HK-2 (cell line): Measurements from ENCODE around the gene MED1.
"Not testable (repeated sequence)": the region's sequence is repeated elsewhere in the genome, so short reads cannot be mapped to it uniquely, and the experiment has no call there.

Source experiments
- DNase-seq: peaks from one replicate; pipeline ENCODE4 v3.0.0-alpha.2; 2018; ENCODE audit not compliant: unreplicated experiment

The MED1 gene, protein sequence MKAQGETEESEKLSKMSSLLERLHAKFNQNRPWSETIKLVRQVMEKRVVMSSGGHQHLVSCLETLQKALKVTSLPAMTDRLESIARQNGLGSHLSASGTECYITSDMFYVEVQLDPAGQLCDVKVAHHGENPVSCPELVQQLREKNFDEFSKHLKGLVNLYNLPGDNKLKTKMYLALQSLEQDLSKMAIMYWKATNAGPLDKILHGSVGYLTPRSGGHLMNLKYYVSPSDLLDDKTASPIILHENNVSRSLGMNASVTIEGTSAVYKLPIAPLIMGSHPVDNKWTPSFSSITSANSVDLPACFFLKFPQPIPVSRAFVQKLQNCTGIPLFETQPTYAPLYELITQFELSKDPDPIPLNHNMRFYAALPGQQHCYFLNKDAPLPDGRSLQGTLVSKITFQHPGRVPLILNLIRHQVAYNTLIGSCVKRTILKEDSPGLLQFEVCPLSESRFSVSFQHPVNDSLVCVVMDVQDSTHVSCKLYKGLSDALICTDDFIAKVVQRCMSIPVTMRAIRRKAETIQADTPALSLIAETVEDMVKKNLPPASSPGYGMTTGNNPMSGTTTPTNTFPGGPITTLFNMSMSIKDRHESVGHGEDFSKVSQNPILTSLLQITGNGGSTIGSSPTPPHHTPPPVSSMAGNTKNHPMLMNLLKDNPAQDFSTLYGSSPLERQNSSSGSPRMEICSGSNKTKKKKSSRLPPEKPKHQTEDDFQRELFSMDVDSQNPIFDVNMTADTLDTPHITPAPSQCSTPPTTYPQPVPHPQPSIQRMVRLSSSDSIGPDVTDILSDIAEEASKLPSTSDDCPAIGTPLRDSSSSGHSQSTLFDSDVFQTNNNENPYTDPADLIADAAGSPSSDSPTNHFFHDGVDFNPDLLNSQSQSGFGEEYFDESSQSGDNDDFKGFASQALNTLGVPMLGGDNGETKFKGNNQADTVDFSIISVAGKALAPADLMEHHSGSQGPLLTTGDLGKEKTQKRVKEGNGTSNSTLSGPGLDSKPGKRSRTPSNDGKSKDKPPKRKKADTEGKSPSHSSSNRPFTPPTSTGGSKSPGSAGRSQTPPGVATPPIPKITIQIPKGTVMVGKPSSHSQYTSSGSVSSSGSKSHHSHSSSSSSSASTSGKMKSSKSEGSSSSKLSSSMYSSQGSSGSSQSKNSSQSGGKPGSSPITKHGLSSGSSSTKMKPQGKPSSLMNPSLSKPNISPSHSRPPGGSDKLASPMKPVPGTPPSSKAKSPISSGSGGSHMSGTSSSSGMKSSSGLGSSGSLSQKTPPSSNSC (N-terminal part only)

DNA sequence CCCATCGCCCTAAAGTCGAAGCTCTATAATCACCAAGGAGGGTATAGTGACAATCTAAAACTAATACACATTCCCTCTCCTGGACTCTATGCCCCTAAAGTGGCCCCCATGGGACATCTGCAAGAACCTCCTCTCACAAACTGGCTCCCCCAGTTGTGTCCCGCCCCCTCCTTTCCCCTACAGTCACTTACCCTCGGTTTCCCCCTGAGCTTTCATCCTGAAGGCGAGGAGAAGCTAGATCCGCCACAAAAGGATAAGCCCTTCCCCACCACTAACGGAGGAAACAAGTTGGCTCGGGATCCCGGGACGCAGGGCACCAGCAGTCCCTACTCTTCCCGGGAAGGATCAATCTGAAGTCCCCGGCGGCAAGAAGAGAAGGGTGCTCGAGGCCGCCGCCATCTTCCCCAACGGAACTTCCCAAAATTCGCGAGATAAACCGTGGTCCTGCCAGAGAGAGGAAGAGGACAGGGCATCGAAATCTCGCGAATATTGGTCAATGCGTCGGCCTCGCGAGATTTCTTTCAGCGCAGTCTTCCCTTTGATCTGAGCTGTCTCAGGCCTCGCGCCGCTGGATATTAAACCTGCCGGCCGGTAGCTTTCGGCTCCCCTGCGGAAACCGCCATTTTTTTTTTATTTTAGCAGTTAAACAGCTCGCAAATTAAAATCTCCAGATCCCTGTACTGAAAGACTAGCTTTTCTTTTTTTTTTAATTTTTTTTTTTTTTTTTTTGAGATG lies at the start of gene MED1:
Gene MED1 (minus strand): TSS at position 417 of the 735 bp plus-strand sequence. CDS start 201 bp downstream, at position 216.
- DNase-seq, result peak; percentile 94

DNA sequence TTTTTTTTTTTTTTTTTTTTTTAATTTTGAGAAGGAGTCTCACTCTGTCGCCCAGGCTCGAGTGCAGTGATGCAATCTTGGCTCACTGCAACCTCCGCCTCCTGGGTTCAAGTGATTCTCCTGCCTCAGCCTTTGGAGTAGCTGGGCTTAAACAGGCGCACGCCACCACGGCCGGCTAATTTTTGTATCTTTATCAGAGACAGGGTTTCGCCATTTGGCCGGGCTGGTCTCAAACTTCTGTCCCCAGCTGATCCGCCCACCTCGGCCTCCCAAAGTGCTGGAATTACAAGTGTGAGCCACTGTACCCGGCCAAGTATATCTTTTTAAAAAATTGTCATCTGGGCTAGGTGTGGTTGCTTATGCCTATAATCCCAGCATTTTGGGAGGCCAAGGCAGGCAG lies 45.9 kb upstream of the MED1 start:
- not testable (repeated sequence) for DNase-seq

DNA sequence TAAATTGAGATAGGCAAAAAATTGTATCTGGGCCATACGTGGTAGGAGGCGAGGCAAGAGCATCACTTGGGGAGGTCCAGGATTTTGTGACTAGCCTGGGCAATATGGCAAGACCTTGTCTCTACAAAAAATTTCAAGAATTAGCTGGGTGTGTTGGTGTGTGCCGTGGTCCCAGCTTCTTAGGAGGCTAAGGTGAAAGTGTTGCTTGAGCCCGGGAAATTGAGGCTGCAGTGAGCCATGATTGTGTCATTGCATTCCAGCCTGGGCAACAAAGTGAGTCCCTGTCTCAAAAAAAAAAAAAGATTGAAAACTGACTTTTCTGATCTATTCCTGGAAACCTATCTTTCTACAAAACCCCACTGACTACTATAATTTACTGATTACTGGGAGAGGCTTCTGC lies 36.9 kb upstream of the MED1 start:
- DNase-seq, result no peak

DNA sequence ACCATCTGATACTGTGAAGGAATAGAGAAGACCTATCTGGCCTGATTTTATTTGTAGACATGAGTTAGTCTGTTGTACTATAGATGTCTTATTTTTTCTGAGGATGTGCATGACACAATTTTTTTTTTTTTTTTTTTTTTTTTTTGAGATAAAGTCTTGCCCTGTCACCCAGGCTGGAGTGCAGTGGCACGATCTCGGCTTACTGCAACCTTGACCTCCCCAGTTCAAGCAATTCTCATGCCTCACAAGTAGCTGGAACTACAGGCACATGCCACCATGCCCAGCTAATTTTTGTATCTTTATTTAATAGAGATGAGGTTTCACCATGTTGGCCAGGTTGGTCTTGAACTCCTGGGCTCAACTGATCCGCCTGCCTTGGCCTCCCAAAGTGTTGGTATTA lies 36.4 kb upstream of the MED1 start:
- not testable (repeated sequence) for DNase-seq

DNA sequence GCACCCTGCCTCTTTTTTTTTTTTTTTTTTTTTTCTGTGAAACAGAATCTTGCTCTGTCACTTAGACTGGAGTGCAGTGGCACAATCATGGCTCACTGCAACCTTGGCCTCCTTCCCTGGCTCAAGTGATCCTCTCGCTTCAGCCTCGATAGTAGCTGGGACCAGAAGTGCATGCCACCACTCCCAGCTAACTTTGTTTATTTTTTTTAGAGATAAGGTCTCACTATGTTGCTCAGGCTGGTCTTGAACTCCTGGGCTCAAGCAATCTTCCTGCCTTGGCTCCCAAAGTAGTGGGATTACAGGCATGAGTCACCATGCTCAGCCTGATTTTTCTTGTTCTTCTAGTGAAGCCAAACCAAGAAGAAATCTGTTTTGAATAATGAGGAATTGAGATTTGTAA lies 35.2 kb upstream of the MED1 start:
- no peak for DNase-seq

DNA sequence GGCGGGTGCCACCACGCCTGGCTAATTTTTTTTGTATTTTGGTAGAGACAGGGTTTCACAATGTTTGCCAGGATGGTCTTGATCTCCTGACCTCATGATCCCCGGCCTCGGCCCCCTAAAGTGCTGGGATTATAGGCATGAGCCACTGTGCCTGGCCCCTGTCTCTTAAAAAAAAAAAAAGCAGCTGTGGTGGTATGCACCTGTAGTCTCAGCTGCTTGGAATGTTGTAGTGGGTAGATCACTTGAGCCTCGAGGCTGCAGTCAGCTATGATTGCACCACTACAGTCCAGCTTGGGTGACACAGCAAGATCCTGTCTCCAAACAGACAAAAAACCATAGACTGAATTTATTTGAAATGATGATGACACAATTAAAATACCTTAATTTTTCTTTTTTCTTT lies 34.5 kb upstream of the MED1 start:
- DNase-seq, result peak; percentile 66

DNA sequence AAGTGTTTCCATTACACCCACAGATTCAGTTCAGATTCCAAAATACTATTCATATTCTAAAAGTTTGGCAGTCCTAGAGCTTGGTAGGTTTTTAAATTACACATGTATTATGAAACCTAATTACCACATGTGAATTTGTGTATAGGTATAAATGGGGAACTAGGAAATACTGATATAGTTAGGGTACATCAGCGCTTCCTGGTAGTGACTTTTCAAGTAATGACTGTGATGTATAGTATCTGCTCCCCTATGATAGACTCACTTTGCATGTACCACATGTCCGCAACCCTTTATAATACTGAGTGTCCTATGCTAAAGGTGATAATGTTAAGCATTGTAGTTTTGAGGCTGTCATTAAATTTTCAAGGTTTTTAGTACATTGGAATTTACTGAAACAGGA lies 33.1 kb upstream of the MED1 start:
- no peak for DNase-seq

DNA sequence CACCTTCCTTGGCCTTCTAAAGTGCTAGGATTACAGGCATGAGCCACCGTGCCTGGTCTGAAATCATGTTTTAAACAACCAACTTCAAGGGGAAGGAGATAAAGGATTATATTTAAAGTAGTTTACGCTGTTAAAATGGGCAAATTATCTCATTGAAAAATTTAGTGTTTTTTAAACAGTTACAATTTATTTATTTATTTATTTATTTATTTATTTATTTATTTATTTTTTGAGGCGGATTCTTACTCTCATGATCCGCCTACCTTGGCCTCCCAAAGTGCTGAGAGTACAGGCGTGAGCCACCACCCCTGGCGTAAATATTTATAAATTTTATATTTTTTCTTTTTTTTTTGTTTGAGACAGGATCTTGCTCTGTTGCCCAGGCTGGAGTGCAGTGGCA lies 32.4 kb upstream of the MED1 start:
- no peak for DNase-seq

DNA sequence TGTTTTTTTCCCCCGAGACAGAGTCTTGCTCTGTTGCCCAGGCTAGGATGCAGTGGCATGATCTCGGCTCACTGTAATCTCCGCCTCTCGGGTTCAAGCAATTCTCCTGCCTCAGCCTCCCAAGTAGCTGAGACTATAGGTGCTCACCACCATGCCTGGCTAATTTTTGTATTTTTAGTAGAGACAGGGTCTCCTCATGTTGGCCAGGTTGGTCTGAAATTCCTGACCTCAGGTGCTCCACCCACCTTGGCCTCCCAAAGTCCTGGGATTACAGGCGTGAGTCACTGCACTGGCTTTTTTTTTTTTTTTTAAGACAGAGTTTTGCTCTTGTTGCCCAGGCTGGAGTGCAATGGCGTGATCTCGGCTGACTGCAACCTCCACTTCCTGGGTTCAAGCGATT lies 28.6 kb upstream of the MED1 start:
- DNase-seq, result not testable (repeated sequence)

DNA sequence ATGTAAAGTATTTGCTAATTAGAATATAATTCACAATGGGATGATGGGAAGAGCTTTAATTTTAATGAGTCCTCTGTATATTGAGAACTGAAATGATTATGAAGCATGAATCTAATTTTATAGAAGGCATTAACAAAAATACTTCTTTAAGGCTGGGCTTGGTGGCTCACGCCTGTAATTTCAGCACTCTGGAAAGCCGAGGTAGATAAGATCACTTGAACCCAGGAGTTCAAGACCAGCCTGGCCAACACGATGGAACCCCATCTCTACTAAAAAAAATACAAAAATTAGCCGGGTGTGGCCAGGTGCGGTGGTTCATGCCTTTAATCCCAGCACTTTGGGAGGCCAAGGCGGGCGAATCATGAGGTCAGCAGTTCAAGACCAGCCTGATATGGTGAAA lies 22.2 kb upstream of the MED1 start:
- no peak for DNase-seq

DNA sequence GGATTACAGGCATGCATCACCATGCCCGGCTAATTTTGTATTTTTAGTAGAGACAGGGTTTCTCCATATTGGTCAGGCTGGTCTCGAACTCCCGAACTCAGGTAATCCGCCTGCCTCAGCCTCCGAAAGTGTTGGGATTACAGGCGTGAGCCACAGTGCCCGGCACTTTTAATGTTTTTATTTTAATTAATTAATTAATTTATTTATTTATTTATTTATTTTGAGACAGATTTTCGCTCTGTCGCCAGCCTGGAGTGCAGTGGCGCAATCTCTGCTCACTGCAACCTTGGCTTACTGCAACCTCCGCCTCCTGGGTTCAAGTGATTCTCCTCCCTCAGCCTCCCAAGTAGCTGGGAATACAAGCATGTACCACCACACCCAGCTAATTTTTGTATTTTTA lies 17.5 kb upstream of the MED1 start:
- not testable (repeated sequence) for DNase-seq

DNA sequence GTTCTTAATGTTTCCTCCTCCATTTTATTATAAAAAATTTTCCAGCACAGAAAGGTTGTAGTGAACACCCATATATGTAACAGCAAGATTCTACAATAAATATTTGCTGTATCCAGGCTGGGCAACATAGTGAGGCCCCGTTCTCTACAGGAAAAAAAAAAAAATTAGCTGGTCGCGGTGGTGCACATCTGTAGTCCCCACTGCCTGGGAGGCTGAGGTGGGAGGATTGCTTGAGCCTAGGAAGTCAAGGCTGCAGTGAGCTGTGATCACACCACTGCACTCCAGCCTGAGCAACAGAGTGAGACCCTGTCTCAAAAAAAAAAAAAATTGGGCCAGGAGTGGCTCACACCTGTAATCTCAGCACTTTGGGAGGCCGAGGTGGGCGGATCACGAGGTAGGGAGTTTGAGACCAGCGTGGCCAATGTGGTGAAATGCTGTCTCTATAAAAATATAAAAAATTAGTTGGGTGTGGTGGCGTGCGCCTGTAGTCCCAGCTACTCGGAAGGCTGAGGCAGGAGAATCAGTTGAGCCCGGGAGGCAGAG lies 13.6 kb upstream of the MED1 start:
- not testable (repeated sequence) for DNase-seq

DNA sequence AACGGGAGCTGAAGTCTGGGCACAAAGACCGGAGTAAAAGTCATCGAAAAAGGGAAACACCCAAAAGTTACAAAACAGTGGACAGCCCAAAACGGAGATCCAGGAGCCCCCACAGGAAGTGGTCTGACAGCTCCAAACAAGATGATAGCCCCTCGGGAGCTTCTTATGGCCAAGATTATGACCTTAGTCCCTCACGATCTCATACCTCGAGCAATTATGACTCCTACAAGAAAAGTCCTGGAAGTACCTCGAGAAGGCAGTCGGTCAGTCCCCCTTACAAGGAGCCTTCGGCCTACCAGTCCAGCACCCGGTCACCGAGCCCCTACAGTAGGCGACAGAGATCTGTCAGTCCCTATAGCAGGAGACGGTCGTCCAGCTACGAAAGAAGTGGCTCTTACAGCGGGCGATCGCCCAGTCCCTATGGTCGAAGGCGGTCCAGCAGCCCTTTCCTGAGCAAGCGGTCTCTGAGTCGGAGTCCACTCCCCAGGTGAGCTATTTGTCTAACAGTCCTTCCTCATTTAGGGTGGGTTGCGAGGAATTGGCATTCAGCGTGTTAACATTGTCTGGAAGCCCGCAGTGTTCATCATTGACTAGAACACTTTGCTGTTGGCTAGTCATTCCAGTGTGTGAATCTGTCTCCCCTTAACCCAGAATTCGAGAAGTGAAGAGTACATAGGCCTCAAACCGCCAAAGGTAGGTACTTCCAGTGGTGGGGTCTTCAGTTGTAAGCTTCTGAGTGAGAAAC lies 11.7 kb upstream of the MED1 start:
- DNase-seq, result peak; percentile 26

DNA sequence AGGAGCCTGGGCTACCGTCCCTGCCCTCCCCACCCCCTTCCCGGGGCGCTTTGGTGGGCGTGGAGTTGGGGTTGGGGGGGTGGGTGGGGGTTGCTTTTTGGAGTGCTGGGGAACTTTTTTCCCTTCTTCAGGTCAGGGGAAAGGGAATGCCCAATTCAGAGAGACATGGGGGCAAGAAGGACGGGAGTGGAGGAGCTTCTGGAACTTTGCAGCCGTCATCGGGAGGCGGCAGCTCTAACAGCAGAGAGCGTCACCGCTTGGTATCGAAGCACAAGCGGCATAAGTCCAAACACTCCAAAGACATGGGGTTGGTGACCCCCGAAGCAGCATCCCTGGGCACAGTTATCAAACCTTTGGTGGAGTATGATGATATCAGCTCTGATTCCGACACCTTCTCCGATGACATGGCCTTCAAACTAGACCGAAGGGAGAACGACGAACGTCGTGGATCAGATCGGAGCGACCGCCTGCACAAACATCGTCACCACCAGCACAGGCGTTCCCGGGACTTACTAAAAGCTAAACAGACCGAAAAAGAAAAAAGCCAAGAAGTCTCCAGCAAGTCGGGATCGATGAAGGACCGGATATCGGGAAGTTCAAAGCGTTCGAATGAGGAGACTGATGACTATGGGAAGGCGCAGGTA lies 11.0 kb upstream of the MED1 start:
- DNase-seq, result no peak

DNA sequence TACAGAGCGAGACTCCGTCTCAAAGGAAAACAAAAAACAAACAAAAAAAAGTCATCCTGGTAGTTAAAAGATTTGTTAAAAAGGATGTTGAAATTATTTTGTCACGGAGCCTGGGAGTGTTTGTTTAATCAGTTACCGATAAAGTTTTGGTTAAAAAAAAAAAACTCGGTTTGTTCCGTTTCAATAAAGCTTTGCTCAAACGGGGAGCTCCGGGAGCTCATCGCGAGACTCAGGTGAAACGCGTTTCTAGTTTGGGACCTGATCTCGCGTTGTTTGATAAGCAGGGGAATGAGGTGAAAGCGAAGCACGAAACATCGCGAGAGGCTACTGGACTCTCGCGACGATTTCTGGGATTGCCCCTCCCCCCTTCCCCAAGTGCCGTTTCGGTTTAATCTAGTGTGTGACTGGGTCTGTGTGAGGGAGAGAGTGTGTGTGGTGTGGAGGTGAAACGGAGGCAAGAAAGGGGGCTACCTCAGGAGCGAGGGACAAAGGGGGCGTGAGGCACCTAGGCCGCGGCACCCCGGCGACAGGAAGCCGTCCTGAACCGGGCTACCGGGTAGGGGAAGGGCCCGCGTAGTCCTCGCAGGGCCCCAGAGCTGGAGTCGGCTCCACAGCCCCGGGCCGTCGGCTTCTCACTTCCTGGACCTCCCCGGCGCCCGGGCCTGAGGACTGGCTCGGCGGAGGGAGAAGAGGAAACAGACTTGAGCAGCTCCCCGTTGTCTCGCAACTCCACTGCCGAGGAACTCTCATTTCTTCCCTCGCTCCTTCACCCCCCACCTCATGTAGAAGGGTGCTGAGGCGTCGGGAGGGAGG lies 10.3 kb upstream of the MED1 start, which contains the start of gene CDK12:
Gene CDK12 (plus strand): TSS at position 374 of the 813 bp plus-strand sequence. CDS start 586 bp downstream, outside the sequence.
- peak; percentile 94 for DNase-seq

DNA sequence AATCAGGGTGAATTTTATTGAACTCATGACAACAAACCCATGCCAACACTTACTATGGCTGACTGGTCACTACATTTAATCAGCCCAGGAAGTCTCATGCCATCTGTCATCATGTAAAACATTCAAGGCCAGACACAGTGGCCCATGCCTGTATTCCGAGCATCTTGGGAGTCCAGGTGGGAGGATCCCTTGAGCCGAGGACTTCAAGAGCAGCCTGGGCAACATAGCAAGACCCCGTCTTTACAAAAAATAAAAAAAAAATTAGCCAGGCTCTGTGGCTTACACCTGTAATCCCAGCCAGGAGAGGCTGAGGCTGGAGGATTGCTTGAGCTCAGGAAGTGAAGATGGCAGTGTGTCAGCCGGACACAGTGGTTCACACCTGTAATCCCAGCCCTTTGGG lies 4.9 kb upstream of the MED1 start:
- DNase-seq, result no peak

DNA sequence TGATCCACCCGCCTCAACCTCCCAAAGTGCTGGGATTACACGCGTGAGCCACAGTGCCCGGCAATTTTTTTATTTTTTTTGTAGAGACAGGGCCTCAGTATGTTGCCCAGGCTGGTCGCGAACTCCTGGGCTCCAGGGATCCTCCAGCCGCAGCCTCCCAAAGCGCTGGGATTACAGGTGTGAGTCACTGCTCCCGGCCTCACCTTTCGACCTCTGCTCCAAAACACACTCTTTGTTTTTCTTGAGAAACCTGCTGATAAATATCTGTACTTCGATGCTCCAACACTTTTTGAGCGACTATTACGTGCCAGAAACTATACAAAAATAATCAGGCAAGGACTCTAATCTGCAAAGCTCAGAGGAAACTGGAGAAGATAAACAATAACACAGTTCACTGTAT lies 1.0 kb downstream of the MED1 start:
- no peak for DNase-seq

DNA sequence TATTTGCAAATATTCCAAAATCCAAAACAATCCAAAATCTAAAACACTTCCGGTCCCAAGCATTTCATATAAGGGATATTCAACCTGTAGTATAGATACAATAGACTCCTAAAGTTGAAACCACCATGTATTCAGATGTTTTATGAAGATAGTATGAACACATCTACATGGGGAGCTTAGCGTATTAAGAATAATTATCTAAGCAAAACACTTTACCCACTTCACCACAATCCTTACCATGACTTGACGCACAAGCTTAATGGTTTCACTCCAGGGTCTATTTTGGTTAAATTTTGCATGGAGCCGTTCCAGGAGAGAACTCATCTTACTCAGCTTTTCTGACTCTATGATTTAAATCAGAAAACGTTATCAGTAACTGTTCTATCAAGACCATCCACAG lies 3.5 kb downstream of the MED1 start:
- no peak for DNase-seq

DNA sequence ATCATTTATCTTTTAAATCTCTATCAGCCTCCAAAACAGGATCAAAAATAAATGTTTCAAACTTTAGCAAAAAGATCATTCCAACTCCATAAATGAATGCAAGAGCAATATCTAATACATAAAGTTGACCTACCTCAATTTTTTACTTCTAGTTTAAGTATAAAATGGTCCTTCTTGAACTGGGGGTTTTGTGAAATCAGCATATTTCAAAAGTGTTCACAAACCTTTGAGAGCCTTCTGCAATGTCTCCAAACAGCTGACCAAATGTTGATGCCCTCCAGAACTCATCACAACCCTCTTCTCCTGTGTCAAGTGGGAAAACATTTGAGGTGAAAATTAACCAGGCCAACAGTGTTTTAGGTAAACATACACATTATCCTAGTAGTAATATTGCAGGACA lies 7.7 kb downstream of the MED1 start:
- no peak for DNase-seq
